ENCODE data around the gene OSCAR. TPM values are rescaled to one million over a fixed set of nuclear protein-coding genes. Genes with fewer than 3 reads are reported as not detected.

Gene OSCAR
- total RNA-seq, 1 donor from 2014 or later: 1.2 TPM

DNA sequence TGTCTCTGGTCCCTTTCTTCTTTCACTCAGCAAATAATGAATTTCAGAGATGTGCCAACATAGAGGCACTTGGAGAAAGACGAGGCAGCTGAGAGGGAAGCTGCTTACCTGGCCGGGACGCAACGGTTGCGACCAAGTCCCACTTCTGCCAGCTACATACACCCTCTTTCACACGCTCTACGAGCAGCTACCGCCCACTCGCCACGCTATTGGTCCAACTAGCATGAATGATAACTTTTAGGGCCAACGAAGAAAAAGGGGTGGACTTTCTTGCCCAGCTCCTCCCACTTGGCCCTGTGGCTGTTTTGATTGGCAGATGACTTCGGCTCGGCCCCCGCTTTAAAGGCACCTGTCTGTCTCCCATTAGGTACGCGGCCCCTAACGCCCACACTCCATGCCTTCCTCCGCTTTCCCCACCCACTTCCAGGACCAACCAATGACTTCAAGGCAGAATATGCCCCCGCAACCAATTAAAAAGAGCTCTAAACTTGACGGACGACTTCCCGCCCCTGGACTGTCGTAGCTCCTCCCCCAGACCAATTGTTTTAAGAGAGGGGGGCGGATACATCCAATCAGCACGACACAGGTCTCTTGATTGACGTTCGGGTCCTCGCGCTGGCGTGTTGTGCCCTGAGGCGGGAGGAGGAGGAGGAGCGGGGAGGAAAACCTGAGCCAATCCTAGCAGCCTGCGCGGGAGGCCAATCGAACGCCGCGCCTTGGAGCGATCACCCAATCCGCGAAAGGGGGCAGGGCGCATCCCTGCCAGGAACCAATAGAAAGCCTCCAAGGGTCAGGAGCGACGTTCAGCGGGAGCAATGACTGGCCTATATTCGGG is 36.5 kb upstream of the OSCAR start:
- peaks cover 50% of the 10 kb centered on the region for H3K4me1 ChIP-seq

GRCh38 chr19:54136086-54136863 is 35.7 kb upstream of the OSCAR start:
- Histone ChIP-seq H3K27me3 (no peaks in the 10 kb centered on the region), H3K4me3 (peak overlapping the region; percentile 47), H3K9me3 (no peaks in the 10 kb centered on the region), H3K36me3 (no peaks in the 10 kb centered on the region), H3K4me1 (peaks cover 45% of the 10 kb centered on the region), H3K27ac (peak overlapping the region; percentile 29)
- intact Hi-C loops (cut with DNase I): no loop called here
- TF ChIP-seq POLR2AphosphoS5 (IDR thresholded peaks at IDR 0.05; ENCODE audit: insufficient read depth in 1 of 2, low read depth in 1 of 2) (no peak), CTCF (IDR thresholded peaks at IDR 0.05) (no peak), POLR2A (IDR thresholded peaks at IDR 0.05) (no peak)
- peak in 1 of 2 donors; percentile 91 for DNase-seq (ENCODE audit: extremely low spot score in 2 of 2)

More for the DNA sequence above, 36.5 kb upstream of the OSCAR start:
- peak in 1 of 2 donors; percentile 87 for TF ChIP-seq POLR2AphosphoS5 (IDR thresholded peaks at IDR 0.05; ENCODE audit: insufficient read depth in 1 of 2, low read depth in 1 of 2)
- no peak for TF ChIP-seq POLR2A (IDR thresholded peaks at IDR 0.05)
- H3K27ac ChIP-seq: peak overlapping the region; percentile 89
- H3K27me3 ChIP-seq: no peaks in the 10 kb centered on the region
- H3K9me3 ChIP-seq: no peaks in the 10 kb centered on the region
- peak overlapping the region; percentile 78 to 88 for H3K4me3 ChIP-seq
- intact Hi-C loops (cut with DNase I): no loop called here
- DNase-seq (ENCODE audit: extremely low spot score in 2 of 2): peak; percentile 100
- no peaks in the 10 kb centered on the region for H3K36me3 ChIP-seq

GRCh38 chr19:54133957-54134590 is 33.5 kb upstream of the OSCAR start:
- intact Hi-C loops (cut with DNase I): no loop called here
- Histone ChIP-seq H3K27me3 (no peaks in the 10 kb centered on the region), H3K9me3 (no peaks in the 10 kb centered on the region), H3K4me3 (no peak overlapping the region), H3K4me1 (peaks cover 23% of the 10 kb centered on the region), H3K36me3 (peaks cover 0 to 9% of the 10 kb centered on the region in 2 donors), H3K27ac (no peak overlapping the region)
- no peak for TF ChIP-seq CTCF (IDR thresholded peaks at IDR 0.05)
- no peak for TF ChIP-seq POLR2AphosphoS5 (IDR thresholded peaks at IDR 0.05; ENCODE audit: insufficient read depth in 1 of 2, low read depth in 1 of 2)
- no peak for TF ChIP-seq POLR2A (IDR thresholded peaks at IDR 0.05)
- DNase-seq (ENCODE audit: extremely low spot score in 2 of 2): no peak

GRCh38 chr19:54133312-54133956 is 32.8 kb upstream of the OSCAR start:
- no peak for TF ChIP-seq POLR2AphosphoS5 (IDR thresholded peaks at IDR 0.05; ENCODE audit: insufficient read depth in 1 of 2, low read depth in 1 of 2)
- TF ChIP-seq POLR2A (IDR thresholded peaks at IDR 0.05): no peak
- no peak for TF ChIP-seq CTCF (IDR thresholded peaks at IDR 0.05)
- Histone ChIP-seq H3K4me3 (no peak overlapping the region), H3K27ac (no peak overlapping the region), H3K36me3 (peaks cover 0 to 16% of the 10 kb centered on the region in 2 donors), H3K4me1 (peaks cover 16% of the 10 kb centered on the region), H3K9me3 (no peaks in the 10 kb centered on the region), H3K27me3 (no peaks in the 10 kb centered on the region)
- intact Hi-C loops (cut with DNase I): no loop called here
- DNase-seq (ENCODE audit: extremely low spot score in 2 of 2): peak in 1 of 2 donors; percentile 100

- H3K36me3 ChIP-seq: peaks cover 0 to 54% of the 10 kb centered on the region in 2 donors
- TF ChIP-seq POLR2A (IDR thresholded peaks at IDR 0.05) (no peak), POLR2AphosphoS5 (IDR thresholded peaks at IDR 0.05; ENCODE audit: insufficient read depth in 1 of 2, low read depth in 1 of 2) (no peak), CTCF (IDR thresholded peaks at IDR 0.05) (no peak)
Observed at GRCh38 chr19:54129617-54129996, 29.0 kb upstream of the OSCAR start.

More at GRCh38 chr19:54129617-54129996, 29.0 kb upstream of the OSCAR start:
- intact Hi-C loops (cut with DNase I): no loop called here
- Histone ChIP-seq H3K9me3 (no peaks in the 10 kb centered on the region), H3K4me3 (no peak overlapping the region), H3K4me1 (no peaks in the 10 kb centered on the region), H3K27ac (no peak overlapping the region), H3K27me3 (no peaks in the 10 kb centered on the region)
- DNase-seq (ENCODE audit: extremely low spot score in 2 of 2): no peak
